Measurements from ENCODE around the gene TBCC.

- TF ChIP-seq CTCF (IDR thresholded peaks at IDR 0.05; ENCODE audit: insufficient read depth, low read length, poor library complexity, severe bottlenecking) (no peak), EZH2phosphoT487 (conservative IDR thresholded peaks at IDR 0.05; ENCODE audit: low read length) (no peak)
Measured at GRCh38 chr6:42745083-42745639, 742 bp downstream of the TBCC start.

Measured in SU-DHL-6 (cell line).